ENCODE measurements around the gene HSPB8.

HSPB8 gene, protein sequence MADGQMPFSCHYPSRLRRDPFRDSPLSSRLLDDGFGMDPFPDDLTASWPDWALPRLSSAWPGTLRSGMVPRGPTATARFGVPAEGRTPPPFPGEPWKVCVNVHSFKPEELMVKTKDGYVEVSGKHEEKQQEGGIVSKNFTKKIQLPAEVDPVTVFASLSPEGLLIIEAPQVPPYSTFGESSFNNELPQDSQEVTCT

DNA sequence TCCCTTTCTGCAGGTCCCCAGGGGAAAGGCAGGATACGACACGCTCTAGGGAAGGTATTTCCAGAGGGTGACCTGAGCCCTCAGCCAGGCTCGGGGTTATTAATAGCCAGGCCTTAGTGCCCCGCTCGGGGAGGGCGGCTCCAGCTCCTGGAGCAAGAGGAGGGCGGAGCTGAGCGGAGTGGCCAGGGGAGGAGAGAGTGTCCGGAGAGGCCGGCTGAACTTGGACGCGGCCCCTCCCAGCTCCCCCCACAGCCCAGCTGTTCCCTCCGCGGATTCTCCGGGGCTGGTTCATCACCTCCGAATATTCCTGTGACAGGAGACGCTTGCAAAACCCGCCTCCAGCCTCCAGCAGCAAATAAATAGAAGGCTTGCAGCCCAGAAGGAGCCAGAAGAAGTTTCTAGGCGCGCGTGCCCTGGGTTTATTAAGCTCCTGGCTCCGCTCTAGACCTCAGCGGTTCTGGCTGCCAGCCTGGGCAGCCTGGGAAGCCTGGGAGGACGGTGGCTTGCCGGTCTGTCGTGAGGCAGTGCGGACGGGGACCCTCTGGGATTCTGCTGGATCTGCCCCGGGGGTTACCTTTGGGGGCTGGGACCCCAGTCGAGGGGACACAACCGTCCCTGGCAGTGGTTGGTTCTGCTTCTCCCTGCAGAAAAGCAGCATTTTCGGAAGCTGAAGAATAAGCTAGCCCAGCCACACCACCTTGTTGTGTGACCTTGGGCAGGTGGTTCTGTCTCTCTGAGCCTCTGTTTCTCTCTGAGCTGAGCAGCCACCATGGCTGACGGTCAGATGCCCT is at the start of gene HSPB8:
HSPB8 (plus strand) TSS at position 388 of the 791 bp plus-strand sequence; CDS start at position 770, 382 bp downstream.
- peak; percentile 94 for DNase-seq (ENCODE audit: low spot score)

DNA sequence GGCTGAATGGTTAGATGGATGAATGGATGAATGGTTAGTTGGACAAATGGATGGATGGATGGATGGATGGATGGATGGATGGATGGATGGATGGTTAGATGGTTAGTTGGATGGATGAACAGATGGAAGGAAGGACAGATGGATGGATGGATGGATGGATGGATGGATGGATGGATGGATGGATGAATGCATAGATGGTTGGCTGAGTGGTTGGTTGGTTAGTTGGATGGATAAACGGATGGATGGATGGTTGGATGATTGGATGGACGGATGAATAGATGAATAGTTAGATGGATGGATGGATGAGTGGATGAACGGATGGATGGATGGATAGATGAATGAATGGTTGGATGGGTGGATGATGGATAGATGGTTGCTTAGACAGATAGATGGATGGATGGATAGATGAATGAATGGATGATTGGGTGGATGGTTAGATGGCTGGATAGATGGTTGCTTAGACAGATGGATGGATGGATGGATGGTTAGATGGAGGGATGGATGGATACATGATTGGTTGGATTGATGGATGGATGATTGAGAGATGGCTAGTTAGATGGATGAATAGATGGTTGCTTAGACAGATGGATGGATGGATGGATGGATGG is 48.8 kb upstream of the HSPB8 start:
- DNase-seq (ENCODE audit: low spot score), result no peak

DNA sequence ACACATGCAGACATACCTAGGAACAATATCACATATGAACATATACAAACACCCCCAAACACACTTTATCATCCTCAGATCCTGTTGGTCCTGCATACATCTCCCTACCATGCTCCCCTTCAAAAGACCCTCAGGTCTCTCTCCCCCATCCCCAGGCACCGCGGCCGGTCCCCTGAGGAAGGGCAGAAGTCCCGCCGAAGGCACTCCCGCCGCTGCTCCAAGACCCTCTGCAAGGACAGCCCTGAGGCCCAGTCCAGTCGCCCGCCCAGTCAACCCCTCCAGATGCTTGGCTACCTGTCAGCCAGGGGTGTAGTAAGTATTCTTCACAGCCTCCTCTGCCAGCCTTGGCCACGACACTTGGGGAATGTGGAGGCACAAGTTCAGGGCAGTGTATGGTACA is 48.2 kb upstream of the HSPB8 start:
- no peak for DNase-seq (ENCODE audit: low spot score)

DNA sequence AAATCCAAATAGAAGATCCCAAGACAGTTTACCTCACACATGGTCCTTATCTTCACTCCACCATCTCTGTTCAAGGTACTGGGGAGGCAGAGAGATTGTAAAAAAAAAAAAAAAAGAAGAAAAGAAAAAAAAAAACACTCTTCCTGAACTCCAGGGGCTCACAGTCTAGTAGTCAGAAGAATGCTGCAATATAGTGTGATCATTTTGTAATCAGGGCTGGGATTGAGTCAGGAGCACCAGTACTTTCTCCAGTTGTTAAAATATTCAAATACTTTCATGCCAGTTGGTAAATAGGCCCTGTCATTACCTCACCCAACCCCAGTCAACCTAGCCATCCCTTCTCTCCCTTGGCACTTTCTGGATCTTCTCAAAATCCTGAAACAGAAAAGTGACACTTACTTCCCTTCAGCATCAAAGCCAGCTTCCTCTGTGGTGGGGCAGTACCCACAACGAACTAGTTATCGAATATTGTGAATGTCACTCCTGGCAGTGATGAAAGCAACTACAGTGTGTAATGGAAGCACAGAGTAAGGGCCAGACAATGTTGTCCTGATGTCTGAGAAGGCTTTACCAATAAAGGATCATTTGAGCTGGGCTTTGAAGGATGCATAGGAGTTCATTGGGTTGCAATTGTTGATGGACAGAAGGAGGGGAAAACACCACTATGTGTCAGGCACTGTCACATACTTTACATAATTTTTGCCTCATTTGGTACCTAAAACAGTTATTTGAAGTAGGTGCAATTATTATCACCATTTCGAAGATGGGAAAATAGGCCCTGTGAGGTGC is 44.3 kb upstream of the HSPB8 start:
- no peak for DNase-seq (ENCODE audit: low spot score)

DNA sequence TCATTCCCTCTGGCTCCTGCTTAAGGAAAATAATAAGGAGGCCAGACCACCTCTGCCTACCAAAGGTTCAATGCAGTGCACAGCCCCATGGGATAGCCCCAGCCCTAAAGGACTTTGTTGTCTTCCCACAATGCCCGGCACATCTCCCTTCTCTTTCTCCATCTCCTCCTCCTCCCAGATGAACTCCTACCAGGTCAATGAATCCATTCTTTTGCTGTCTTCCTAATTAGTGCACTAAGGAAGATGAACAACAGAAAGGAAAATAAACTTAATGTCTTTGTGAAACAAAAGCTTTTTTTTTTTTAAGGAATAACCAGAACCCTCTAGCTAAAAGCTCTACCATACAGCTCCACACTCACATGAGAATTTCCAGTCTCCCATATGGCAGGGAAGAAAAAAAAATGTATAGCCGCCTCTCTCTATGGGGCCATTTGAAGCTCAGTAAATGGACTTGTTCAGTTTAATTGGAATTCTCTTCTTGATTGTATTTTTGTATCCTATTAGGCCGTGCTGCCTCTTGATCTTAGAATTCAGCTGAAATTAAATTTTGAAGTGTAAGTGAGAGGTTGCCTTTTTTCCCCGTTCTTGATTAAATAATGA is 41.8 kb upstream of the HSPB8 start:
- no peak for DNase-seq (ENCODE audit: low spot score)

DNA sequence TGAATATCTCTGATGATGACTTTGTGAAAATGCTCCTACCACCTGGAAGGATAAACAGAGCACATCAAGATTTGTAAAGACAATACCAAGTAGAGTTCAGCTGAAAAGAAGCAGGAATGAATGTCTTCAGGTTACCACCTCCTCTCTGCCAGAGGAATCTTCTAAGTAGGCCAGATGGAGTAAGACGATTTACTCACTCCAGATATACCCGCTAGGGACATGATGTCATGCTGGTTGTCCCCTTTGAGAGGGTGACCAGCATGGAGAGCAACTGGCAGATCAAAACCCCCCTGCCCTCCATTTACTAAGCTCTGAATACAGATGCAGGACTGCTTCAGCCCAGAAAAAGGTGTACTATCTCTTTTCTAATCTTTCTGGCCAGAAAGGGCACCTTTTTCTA is 39.3 kb upstream of the HSPB8 start:
- DNase-seq (ENCODE audit: low spot score), result no peak

DNA sequence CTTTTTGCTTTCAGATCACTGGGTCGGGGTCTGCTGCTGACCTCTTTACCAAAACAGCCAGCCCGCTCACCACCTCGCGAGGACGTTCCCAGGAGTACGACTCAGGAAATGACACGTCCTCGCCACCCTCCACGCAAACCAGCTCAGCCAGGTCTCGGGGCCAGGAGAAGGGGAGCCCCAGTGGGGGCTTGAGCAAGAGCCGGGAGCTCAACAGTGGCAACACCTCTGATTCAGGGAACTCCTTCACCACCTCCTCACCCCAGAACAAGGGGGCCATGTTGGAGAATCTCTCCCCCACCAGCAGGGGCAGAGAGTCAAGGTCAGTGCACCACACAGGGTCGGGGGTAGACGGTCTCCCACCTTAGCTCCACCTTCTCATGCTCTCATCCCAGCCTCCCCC is 33.4 kb upstream of the HSPB8 start:
- no peak for DNase-seq (ENCODE audit: low spot score)

DNA sequence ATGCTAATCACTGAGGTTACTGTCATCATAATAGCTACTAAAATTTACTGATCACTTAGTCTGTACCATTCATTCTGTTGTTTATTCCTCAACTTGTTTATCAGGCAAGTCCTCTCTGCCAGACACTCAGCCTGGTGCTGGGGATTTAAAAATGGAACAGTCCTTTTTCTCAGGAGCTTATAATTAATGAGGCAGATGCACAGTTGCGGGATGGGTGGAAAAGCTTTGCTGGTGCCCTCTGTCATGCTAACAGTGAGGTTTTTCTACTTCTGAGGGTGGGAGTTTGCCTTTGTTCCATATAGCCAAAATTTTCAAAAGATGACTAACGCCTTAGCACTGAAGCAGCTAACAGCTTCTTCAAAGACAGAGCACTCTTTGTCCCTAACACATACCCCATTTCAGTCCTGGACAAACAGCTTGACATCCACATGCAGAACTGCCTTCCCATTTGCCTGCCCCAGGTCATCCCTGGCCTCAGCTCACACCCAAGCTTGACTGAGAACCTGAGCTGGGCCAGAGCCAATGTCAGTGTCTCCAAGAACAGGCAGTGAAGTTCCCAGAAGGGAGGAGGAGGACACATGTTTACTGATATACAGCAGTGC is 30.8 kb upstream of the HSPB8 start:
- DNase-seq (ENCODE audit: low spot score), result no peak

DNA sequence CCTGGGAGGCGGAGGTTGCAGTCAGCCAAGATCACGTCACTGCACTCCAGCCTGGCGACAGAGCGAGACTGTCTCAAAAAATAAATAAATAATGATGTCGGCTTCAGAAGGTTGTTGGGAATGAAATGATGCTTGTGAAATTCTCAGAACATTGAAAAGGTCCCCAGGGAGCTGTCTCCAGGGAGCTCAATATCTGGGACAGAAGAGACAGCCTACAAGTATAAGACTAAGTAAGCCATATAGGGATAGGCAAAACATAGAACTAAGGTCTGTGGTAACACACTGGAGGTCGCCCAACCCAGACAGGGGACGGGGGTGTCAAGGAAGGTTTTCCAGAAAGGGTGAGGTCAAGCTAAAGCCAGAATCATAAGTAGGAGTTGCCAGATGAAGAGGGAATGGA is 29.5 kb upstream of the HSPB8 start:
- DNase-seq (ENCODE audit: low spot score), result no peak

DNA sequence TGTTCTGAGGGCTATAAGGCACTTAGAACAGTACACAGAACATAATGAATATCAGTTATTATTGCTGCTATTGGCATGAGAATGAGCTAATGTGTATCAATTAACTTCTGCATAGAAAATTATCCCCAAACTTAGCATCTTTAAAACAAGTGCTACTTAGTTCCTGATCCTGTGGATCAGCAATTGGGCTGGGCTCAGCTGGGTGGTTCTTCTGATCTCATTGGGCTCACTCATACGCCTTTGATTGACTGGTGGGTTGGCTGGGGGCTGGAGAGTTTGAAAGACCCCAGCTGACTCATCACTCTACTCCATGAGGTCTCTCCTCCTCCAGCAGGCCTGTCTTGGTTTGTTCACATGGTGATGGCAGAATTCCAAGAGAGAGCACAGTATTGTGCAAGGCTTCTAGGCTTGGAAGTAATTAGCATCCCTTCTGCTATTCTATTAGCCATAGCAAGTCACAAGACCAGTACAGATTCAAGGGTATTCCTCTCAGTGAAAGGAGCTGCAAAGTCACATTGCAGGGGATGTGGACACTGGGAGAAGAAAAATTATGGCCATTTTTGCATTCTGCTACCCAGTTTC is 27.2 kb upstream of the HSPB8 start:
- no peak for DNase-seq (ENCODE audit: low spot score)

DNA sequence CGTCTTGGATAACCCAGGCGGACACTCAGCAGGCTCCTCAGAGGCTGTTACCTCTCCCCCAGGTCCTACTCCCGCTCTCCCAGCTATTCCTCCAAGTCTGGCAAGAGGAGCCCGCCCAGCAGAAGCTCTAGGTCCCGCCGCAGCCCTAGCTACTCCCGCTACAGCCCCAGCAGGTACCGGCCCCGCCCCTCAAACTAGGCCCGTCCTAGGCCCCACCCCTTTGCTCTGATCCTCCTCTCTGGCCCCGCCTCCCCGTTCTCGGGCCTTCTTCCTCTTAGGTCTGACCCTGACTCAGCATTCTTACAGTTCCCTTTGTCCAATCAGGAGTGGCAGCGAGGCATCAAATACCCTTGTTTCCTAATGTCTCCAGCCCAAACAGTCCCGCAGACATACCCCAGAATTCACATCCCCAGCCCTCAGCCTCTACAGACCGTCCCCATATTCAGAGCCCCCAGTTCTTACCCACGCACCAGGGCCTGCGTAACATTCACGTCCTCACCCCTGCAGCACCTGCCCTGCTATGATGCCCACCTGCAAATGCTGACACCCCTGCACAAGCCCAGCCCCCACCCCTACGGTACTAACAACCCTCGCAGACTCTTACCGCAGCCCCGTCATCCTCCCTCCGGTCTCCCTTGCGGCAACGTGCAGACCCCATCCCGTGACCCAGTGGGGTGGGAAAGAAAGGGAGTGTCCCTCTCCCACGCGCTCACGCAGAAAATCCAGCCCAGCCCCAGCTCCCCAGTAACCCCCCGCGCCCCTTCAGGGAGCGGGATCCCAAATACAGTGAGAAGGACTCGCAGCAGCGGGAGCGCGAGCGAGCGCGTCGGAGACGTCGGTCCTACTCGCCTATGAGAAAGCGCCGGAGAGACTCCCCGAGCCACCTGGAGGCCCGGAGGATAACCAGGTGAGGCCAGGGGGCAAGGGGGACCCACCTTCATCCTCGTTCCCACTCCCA is 25.0 kb upstream of the HSPB8 start:
- DNase-seq (ENCODE audit: low spot score), result peak; percentile 45

DNA sequence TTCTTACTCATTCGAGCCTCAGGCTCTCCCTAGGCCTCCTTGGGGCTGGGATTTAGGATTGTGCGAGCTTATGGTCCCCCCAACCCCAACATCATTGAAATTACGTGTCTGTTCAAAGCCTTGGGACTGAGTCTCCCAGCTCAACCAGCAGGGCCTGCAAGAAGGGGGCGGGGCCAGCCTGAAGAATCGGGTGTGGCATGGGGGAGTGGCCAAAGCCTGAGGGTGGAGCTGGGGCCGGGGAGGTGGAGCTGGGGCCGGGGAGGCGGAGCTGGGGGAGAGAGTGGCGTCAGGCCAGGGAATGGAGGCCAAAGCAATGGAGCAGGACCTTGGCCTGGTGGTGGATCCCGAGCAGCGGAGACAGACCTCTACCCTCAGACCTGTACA is 24.3 kb upstream of the HSPB8 start:
- DNase-seq (ENCODE audit: low spot score), result no peak

DNA sequence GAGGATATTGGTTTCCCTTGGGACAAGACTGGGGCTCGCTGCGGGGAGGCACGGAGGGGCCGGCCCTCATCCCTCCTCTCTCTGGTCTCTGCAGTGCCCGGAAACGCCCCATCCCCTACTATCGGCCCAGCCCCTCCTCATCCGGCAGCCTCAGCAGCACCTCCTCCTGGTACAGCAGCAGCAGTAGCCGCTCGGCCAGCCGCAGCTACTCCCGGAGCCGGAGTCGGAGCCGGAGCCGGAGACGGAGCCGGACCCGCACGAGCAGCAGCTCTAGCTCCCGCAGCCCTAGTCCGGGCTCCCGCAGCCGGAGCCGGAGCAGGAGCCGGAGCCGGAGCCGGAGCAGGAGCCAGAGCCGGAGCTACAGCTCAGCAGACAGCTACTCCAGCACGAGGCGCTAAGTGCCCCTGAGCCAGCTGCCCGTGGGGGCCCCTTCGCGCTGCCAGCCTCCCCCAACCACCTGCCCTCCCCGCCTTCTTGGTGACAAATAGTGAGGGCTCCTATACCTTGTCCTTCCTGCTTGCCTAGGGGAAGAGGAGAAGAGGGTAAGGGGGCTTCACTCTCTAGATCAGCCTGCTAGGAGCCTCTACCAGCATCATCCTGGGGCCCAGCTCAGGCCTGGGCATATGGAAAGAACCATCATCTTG is 22.2 kb upstream of the HSPB8 start:
- DNase-seq (ENCODE audit: low spot score), result no peak

DNA sequence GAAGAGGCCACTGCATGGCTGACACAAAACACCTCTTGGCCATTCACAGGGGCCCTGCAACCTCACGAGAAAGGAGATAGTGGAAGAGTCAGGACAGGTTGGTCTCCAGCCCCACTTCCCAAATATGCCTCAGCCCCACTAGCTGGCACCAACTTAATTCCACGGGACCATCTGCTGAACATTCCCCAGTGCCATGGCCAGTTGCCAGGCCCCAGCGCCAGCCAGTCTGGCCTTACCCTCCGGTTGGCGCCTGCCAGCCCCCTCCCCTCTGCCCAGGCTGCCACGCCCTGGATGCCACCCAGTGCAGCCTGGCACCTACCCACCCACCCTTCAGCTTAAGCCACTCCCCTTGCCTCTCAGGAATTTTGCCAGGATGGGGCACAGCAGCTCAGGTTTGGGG is 21.2 kb upstream of the HSPB8 start:
- DNase-seq (ENCODE audit: low spot score), result no peak

DNA sequence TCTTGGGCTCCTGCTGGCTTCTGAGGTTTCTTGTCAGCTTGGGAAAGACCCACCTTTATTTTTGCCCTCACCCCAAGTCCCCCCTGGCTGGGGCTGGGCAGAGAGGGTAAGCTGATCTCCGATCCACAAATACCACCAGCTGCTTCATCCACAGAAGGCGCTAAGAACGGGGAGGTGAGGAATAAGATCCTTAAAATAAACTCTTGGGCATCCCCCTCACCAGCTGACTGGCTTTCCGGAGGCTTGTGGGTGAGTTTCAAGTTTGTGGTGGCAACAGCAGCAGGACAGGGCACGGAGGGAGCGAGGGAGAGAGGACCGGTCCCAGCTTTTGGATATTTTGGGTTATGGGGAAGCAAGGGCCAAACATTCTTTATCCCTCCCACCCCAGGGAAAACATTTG is 20.8 kb upstream of the HSPB8 start:
- no peak for DNase-seq (ENCODE audit: low spot score)

DNA sequence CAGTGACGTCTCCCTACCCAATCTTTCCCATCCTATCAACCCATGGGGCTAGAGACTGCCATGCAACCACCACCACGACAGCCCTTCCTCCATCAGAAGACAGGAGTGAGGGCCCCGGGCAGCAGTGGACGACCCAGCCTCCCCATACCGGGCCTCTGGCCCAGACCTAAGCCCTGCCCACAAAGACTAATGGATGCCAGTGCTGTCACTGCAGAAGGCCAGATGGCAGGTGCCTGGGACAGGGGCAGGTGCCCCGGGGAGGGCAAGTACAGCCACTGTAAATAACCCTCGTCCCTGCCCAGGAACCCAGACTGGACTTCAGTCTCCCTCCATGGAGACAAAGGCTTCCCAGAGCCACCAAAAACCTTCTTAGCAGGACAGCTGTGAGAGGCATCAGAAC is 20.3 kb upstream of the HSPB8 start:
- DNase-seq (ENCODE audit: low spot score), result no peak

DNA sequence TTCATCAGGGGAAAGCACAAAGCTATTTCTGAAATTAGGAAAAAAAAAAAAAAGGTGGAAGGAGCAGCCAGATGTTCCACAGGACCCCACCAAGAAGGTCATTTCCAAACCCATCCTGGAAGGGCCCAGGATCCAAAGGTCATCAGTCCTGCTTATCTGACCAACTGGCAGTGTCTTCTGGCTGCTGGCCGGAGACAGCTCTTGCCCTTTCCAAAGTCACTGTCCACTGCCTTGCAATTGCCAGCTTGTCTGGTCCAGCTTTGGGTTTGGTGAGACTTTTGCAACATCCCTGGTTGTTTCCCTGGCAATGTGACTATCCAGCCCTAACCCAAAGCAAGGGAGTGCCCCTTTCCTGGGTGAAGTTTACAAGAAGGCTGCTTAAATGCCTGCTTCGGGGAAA is 18.9 kb upstream of the HSPB8 start:
- DNase-seq (ENCODE audit: low spot score), result no peak

DNA sequence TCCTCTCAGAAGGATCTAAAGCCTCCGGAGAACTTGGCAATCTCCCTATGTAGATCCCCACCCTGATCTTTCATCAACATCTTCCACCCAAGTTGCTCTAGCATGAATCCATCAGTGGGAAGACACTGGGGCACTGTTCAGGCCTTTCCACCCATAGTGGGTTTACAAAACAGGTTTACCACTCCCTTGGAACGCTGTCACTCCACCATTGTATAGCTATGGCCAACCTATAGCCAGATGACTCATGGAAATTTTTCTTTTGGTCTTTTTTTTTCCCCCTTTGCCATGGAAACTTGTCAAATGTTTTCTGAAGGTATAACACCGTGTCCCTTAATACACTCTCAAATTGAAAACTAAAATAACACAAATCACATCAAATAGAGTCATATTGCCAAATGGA is 10.8 kb upstream of the HSPB8 start:
- no peak for DNase-seq (ENCODE audit: low spot score)

DNA sequence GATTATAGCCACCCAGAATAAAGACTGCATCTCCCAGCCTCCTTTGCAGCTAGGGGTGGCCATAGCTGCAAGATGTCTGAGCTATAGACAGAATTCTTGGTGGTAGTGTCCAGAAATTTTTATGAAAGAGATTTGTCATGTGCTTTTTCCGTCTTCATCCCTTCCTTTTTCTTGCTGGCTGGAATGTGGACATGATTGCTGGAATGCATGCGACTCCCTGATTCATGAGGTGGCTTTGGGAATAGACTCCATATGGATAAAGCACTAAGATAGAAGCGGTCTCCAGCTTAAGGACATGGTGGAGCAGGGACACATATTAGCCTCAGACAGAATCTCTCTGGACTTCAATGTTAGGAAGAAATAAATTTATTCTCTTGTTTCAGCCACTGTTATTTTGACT is 10.0 kb upstream of the HSPB8 start:
- DNase-seq (ENCODE audit: low spot score), result no peak

DNA sequence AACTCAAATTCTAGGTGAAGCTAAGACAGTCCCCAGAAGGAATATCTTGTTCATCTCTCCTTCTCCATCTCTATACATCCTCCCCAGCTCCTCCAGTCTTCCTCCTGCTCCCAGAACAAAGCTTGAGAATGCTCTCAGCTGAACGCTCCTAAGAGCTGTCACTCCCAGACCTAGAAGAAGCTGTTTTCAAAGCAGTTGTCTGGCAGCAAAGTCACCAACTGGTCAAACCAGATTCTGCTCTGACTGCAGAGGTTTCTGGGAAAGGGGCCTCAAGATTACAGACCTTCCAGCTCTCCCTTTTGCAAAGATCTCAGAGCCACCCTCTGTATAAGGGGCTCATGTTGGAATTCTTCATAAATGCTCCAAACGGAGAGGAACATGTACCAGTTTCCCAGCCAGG is 9.6 kb upstream of the HSPB8 start:
- DNase-seq (ENCODE audit: low spot score), result no peak
